HepG2 (cell line): ENCODE measurements around the gene UGT1A3. TPM values are rescaled to one million over a fixed set of nuclear protein-coding genes. Genes with fewer than 3 reads are reported as not detected.
A peak's percentile ranks its signal among the peaks of the same experiment; 100 is the strongest.

Source experiments
- ASH2L ChIP-seq: fragments of 300-600, 200-600 bp; sonication (generic); IDR thresholded peaks from 2 replicates; pipeline ENCODE4 v1.7.0; 2017; ENCODE audit warnings: low read depth, mild to moderate bottlenecking, moderate library complexity, mixed read lengths, low read length; ENCODE audit not compliant: insufficient read length
- ATF3 ChIP-seq: sonication (generic); formaldehyde crosslinking; IDR thresholded peaks from 2 replicates; pipeline ENCODE4 v1.4.0; 2020; ENCODE audit warnings: missing genetic modification reagents
- FOXP1 ChIP-seq, 2 experiments: fragments of 450-650 bp in 1 of 2; IDR thresholded peaks; 2 replicates each; pipeline ENCODE4 v1.6.1; 2017 to 2018; ENCODE audit warnings: antibody characterized with exemption in 1 of 2
- GMEB2 ChIP-seq: IDR thresholded peaks from 2 replicates; pipeline ENCODE4 v1.6.1; 2016; ENCODE audit warnings: missing biosample characterization, missing genetic modification reagents, low read depth
- KLF16 ChIP-seq, 2 experiments: sonication (generic) in 1 of 2; formaldehyde crosslinking in 1 of 2; IDR thresholded peaks; 2 replicates each; pipeline versions ENCODE4 v1.6.1 to v1.8.0; 2016 to 2023; ENCODE audit warnings: missing genetic modification reagents in 2 of 2, missing compliant biosample characterization in 1 of 2
- NFIB ChIP-seq: sonication (generic); formaldehyde crosslinking; IDR thresholded peaks from 2 replicates; pipeline ENCODE4 v1.9.0; 2021; ENCODE audit warnings: missing genetic modification reagents, mild to moderate bottlenecking, borderline replicate concordance
- PAF1 ChIP-seq: IDR thresholded peaks from 2 replicates; pipeline ENCODE4 v1.6.1; 2016; ENCODE audit warnings: missing genetic modification reagents, missing compliant biosample characterization
- RXRA ChIP-seq: sonication (generic); formaldehyde crosslinking; IDR thresholded peaks from 2 replicates; pipeline ENCODE4 v1.5.1; 2020; ENCODE audit warnings: missing genetic modification reagents
- SIN3A ChIP-seq: IDR thresholded peaks from 2 replicates; pipeline ENCODE4 v1.6.1; 2011; ENCODE audit warnings: low read depth, mild to moderate bottlenecking, control low read depth, low read length, borderline replicate concordance
- YY1 ChIP-seq: IDR thresholded peaks from 2 replicates; pipeline ENCODE4 v1.6.1; 2011; ENCODE audit warnings: low read length, low read depth, moderate library complexity, mild to moderate bottlenecking; ENCODE audit not compliant: insufficient read depth, insufficient replicate concordance
- ZNF138 ChIP-seq: sonication (generic); formaldehyde crosslinking; IDR thresholded peaks from 2 replicates; pipeline ENCODE4 v1.5.0; 2020; ENCODE audit warnings: mild to moderate bottlenecking, low read depth, missing genetic modification reagents
- ZNF160 ChIP-seq: sonication (generic); formaldehyde crosslinking; IDR thresholded peaks from 2 replicates; pipeline ENCODE4 v1.8.0; 2022; ENCODE audit warnings: mild to moderate bottlenecking, inconsistent platforms, missing genetic modification reagents
- ZNF230 ChIP-seq: sonication (generic); formaldehyde crosslinking; IDR thresholded peaks from 2 replicates; pipeline ENCODE4 v1.4.0; 2020; ENCODE audit warnings: mild to moderate bottlenecking, missing genetic modification reagents
- polyA plus RNA-seq, 8 experiments: library from polyadenylated mRNA; depleted of rRNA in 3 of 8; stranded (reverse) in 7 of 8; unstranded in 1 of 8; fragments of >200 nt; fragmentation: Illumina TruSeq in 4 of 8; extraction: Trizol in 4 of 8; gene quantifications; 2 replicates each; pipeline versions ENCODE4 v1.2.1 to v1.2.3, GENCODE V29; 2011 to 2016; ENCODE audit warnings: low read depth in 4 of 8, missing spikeins in 1 of 8, mixed read lengths in 1 of 8; ENCODE audit not compliant: insufficient read depth in 1 of 8
- total RNA-seq, 5 experiments: library from RNA; depleted of rRNA; stranded (reverse); fragments of >200 nt; fragmentation: Illumina TruSeq; extraction: Trizol; gene quantifications; 2 replicates each; pipeline ENCODE4 v1.2.3, GENCODE V29; 2016; ENCODE audit warnings: low read depth in 1 of 5

UGT1A3 gene
- total and polyA plus RNA-seq, 2 of the 13 experiments (the other 11 are each of a cell fraction or from before 2014, with no cell fraction given) = not detected

GRCh38 chr2:233793465-233794127 is 64.8 kb downstream of the UGT1A3 start (continued):
- TF ChIP-seq PAF1 (CRISPR knock-in tag) (no peak), FOXP1 (IDR thresholded peaks at IDR 0.05) (no peak), FOXP1 (CRISPR knock-in tag; IDR thresholded peaks at IDR 0.05) (no peak), SIN3A (no peak), YY1 (no peak), ATF3 (CRISPR knock-in tag) (no peak), NFIB (no peak), ZNF138 (0 out of 2 replicates have a peak, but pooled peaks have one; percentile 47), ZNF230 (CRISPR knock-in tag) (no peak), KLF16 (CRISPR knock-in tag; IDR thresholded peaks at IDR 0.05) (no peak), RXRA (CRISPR knock-in tag) (0 out of 2 replicates have a peak, but pooled peaks have one; percentile 9), ZNF160 (no peak), GMEB2 (CRISPR knock-in tag) (no peak), ASH2L (no peak)
